Nephron progenitor cell (in vitro differentiated cells): ENCODE data around the gene TCEAL9.

ENCODE experiments used
- DNase-seq: peaks from one replicate; pipeline ENCODE4 v3.0.0; 2021
- H3K27ac Mint-ChIP-seq: 2 replicates; pipeline ENCODE4 v1.8.0; 2021; ENCODE audit warnings: mild to moderate bottlenecking, moderate library complexity, mixed read lengths
- H3K27me3 Mint-ChIP-seq: 2 replicates; pipeline ENCODE4 v1.8.0; 2021; ENCODE audit warnings: mild to moderate bottlenecking, low read depth, mixed read lengths; ENCODE audit not compliant: poor library complexity
- H3K36me3 Mint-ChIP-seq: 2 replicates; pipeline ENCODE4 v1.8.0; 2021; ENCODE audit warnings: low read depth, mixed read lengths
- H3K4me1 Mint-ChIP-seq: 2 replicates; pipeline ENCODE4 v1.8.0; 2021; ENCODE audit warnings: mixed read lengths
- H3K4me3 Mint-ChIP-seq: 2 replicates; pipeline ENCODE4 v1.8.0; 2021; ENCODE audit warnings: mild to moderate bottlenecking, moderate library complexity, mixed read lengths
- H3K9me3 Mint-ChIP-seq: 2 replicates; pipeline ENCODE4 v1.8.0; 2021; ENCODE audit warnings: mild to moderate bottlenecking, moderate library complexity, mixed read lengths
- TF ChIP-seq, protein P1 (sequence below): fragments of 200-600 bp; sonication (generic); IDR thresholded peaks from 2 replicates; pipeline ENCODE4 v1.5.0; 2021; ENCODE audit warnings: antibody characterized with exemption

The TCEAL9 gene

GRCh38 chrX:103363046-103363445 is 6.7 kb downstream of the TCEAL9 start:
- peaks cover 9% of the 10 kb centered on the region for H3K4me1 Mint-ChIP-seq
- H3K4me3 Mint-ChIP-seq = no peak overlapping the region
- DNase-seq = no peak
- TF ChIP-seq, protein P1, sequence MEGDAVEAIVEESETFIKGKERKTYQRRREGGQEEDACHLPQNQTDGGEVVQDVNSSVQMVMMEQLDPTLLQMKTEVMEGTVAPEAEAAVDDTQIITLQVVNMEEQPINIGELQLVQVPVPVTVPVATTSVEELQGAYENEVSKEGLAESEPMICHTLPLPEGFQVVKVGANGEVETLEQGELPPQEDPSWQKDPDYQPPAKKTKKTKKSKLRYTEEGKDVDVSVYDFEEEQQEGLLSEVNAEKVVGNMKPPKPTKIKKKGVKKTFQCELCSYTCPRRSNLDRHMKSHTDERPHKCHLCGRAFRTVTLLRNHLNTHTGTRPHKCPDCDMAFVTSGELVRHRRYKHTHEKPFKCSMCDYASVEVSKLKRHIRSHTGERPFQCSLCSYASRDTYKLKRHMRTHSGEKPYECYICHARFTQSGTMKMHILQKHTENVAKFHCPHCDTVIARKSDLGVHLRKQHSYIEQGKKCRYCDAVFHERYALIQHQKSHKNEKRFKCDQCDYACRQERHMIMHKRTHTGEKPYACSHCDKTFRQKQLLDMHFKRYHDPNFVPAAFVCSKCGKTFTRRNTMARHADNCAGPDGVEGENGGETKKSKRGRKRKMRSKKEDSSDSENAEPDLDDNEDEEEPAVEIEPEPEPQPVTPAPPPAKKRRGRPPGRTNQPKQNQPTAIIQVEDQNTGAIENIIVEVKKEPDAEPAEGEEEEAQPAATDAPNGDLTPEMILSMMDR = no peak
- no peaks in the 10 kb centered on the region for H3K27me3 Mint-ChIP-seq
- H3K27ac Mint-ChIP-seq = no peak overlapping the region
- H3K36me3 Mint-ChIP-seq = peaks cover 9% of the 10 kb centered on the region
- H3K9me3 Mint-ChIP-seq = peaks cover 40% of the 10 kb centered on the region

- peaks cover 40% of the 10 kb centered on the region for H3K9me3 Mint-ChIP-seq
- no peak overlapping the region for H3K4me3 Mint-ChIP-seq
- H3K4me1 Mint-ChIP-seq = peaks cover 12% of the 10 kb centered on the region
- TF ChIP-seq, protein P1 = no peak
- H3K36me3 Mint-ChIP-seq = no peaks in the 10 kb centered on the region
- no peak for DNase-seq
- no peaks in the 10 kb centered on the region for H3K27me3 Mint-ChIP-seq
- H3K27ac Mint-ChIP-seq = no peak overlapping the region
These were observed 11.2 kb downstream of the TCEAL9 start for GRCh38 chrX:103367502-103367901.

DNA sequence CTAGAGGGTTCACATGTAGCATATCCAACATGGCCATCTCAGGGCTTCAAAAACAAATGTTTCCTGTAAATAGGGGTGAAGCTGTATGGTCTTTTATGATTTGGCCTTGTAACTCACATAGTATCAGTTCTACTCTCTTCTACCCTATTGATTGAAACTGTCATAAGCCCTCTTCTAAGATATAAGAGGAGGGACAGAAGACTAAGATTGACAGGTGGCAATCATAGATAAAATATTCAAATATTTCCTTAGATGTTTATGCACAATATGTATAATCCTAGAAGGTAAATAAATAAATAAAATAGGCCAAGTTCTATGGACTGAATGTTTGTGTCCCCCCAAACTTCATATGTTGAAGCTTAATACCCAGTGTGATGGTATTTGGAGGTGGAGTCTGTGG is 13.2 kb downstream of the TCEAL9 start:
- Mint-ChIP-seq H3K27me3 (no peaks in the 10 kb centered on the region), H3K4me3 (no peak overlapping the region), H3K4me1 (peaks cover 12% of the 10 kb centered on the region), H3K36me3 (no peaks in the 10 kb centered on the region), H3K9me3 (peaks cover 39% of the 10 kb centered on the region), H3K27ac (no peak overlapping the region)
- TF ChIP-seq, protein P1 = no peak
- no peak for DNase-seq

GRCh38 chrX:103372886-103373285 is 16.6 kb downstream of the TCEAL9 start:
- peaks cover 17% of the 10 kb centered on the region for H3K4me1 Mint-ChIP-seq
- DNase-seq = no peak
- TF ChIP-seq, protein P1 = no peak
- no peaks in the 10 kb centered on the region for H3K27me3 Mint-ChIP-seq
- no peak overlapping the region for H3K4me3 Mint-ChIP-seq
- H3K9me3 Mint-ChIP-seq = peaks cover 25% of the 10 kb centered on the region
- peaks cover 8% of the 10 kb centered on the region for H3K36me3 Mint-ChIP-seq
- no peak overlapping the region for H3K27ac Mint-ChIP-seq

DNA sequence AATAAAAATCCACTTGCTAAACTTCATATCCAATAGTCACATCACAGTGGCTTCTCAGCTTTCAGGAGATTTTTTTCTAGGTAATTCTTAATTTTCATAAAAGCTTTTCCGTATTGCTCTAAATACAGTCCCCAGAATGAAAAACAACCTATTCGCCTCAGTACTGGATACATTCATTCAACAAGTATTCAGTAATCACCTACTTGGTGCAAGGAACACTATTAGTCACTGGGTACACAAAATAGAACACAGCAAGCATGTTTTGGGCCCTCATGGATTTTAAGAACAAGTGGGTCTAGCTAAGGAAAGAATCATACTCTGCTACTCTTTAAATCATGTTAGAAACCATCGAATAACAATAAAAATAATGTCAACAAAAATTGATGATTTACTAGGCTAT is 17.3 kb downstream of the TCEAL9 start:
- H3K27me3 Mint-ChIP-seq = no peaks in the 10 kb centered on the region
- peaks cover 17% of the 10 kb centered on the region for H3K4me1 Mint-ChIP-seq
- no peak overlapping the region for H3K27ac Mint-ChIP-seq
- no peak overlapping the region for H3K4me3 Mint-ChIP-seq
- peaks cover 11% of the 10 kb centered on the region for H3K36me3 Mint-ChIP-seq
- DNase-seq = no peak
- TF ChIP-seq, protein P1 = no peak
- peaks cover 26% of the 10 kb centered on the region for H3K9me3 Mint-ChIP-seq

GRCh38 chrX:103376118-103376978 is 20.0 kb downstream of the TCEAL9 start, which contains the start of gene BEX3:
Gene BEX3, plus strand, starts transcription at chrX:103376538. Its CDS starts 984 bp downstream, at chrX:103377522.
- Mint-ChIP-seq H3K4me3 (peak within 1 kb of the TSS; percentile 91), H3K36me3 (peaks cover 21% of the 10 kb centered on the region), H3K9me3 (peaks cover 22% of the 10 kb centered on the region), H3K4me1 (peaks cover 19% of the 10 kb centered on the region), H3K27ac (peak within 1 kb of the TSS; percentile 96), H3K27me3 (no peaks in the 10 kb centered on the region)
- TF ChIP-seq, protein P1 = no peak
- peak; percentile 58 for DNase-seq
